Caco-2 (cell line): Measurements from ENCODE around the gene CLEC16A. TPM values are rescaled to one million over a fixed set of nuclear protein-coding genes. Genes with fewer than 3 reads are reported as not detected.

Source experiments
- BruUV-seq: library from RNA; stranded (reverse); fragments of 400-500 nt; replicated peaks from 2 replicates; lab custom pipeline; 2021; lab: Mats Ljungman, UMichigan
- CTCF ChIA-PET: fragments of 300-600 bp; sonication (Branson Sonifier 250); formaldehyde crosslinking; loops from one replicate; lab custom pipeline; 2022; ENCODE audit warnings: antibody characterized with exemption; lab: Charles Lee
- POLR2A ChIA-PET: fragments of 300-600 bp; sonication (Branson Sonifier 250); formaldehyde crosslinking; loops from one replicate; lab custom pipeline; 2022; ENCODE audit warnings: antibody characterized with exemption; lab: Charles Lee
- DNase-seq, 2 experiments: peaks; one replicate each; pipeline versions ENCODE4 v3.0.0 to v3.0.0-alpha.2; 2020 to 2022
- H3K27me3 ChIP-seq: replicated peaks from 2 replicates; pipeline ENCODE4 v1.6.0; 2011; ENCODE audit warnings: low read length; ENCODE audit not compliant: control insufficient read depth, insufficient read depth
- H3K36me3 ChIP-seq: 2 replicates; pipeline ENCODE4 v1.5.1; 2011; ENCODE audit warnings: low read length; ENCODE audit not compliant: control insufficient read depth, insufficient read depth
- H3K4me1 ChIP-seq: fragments of 250-450 bp; sonication (Bioruptor Pico); 2 replicates; pipeline ENCODE4 v1.5.1; 2020; ENCODE audit warnings: mild to moderate bottlenecking
- H3K4me3 ChIP-seq: 2 replicates; pipeline ENCODE4 v1.5.1; 2011; ENCODE audit warnings: low read depth, mild to moderate bottlenecking, control low read depth, low read length
- H3K9me3 ChIP-seq: fragments of 250-450 bp; sonication (Bioruptor Pico); 2 replicates; pipeline ENCODE4 v1.5.1; 2020; ENCODE audit warnings: mild to moderate bottlenecking, moderate library complexity
- H3K27ac Mint-ChIP-seq: one replicate; pipeline ENCODE4 v1.8.0; 2022; ENCODE audit warnings: mixed read lengths; ENCODE audit not compliant: unreplicated experiment
- H3K27me3 Mint-ChIP-seq: one replicate; pipeline ENCODE4 v1.8.0; 2022; ENCODE audit warnings: mixed read lengths; ENCODE audit not compliant: insufficient read depth, unreplicated experiment
- H3K36me3 Mint-ChIP-seq: one replicate; pipeline ENCODE4 v1.8.0; 2022; ENCODE audit warnings: mild to moderate bottlenecking, mixed read lengths; ENCODE audit not compliant: insufficient read depth, unreplicated experiment
- H3K4me1 Mint-ChIP-seq: one replicate; pipeline ENCODE4 v1.8.0; 2022; ENCODE audit warnings: low read depth, mixed read lengths; ENCODE audit not compliant: unreplicated experiment
- H3K4me3 Mint-ChIP-seq: one replicate; pipeline ENCODE4 v1.8.0; 2022; ENCODE audit warnings: mild to moderate bottlenecking, moderate library complexity, mixed read lengths; ENCODE audit not compliant: unreplicated experiment
- H3K9me3 Mint-ChIP-seq: one replicate; pipeline ENCODE4 v1.8.0; 2022; ENCODE audit warnings: mixed read lengths; ENCODE audit not compliant: unreplicated experiment
- CTCF ChIP-seq, 2 experiments: fragments of 200-600 bp in 1 of 2; IDR thresholded peaks; 1 replicate in 1 of 2; 2 replicates in 1 of 2; pipeline versions ENCODE4 v1.5.1 to v1.8.0; 2011 to 2022; ENCODE audit warnings: antibody characterized with exemption in 1 of 2, control low read depth in 1 of 2, inconsistent platforms in 1 of 2, low read depth in 1 of 2, low read length in 1 of 2, mild to moderate bottlenecking in 1 of 2, moderate library complexity in 1 of 2; ENCODE audit not compliant: insufficient read depth in 1 of 2, severe bottlenecking in 1 of 2, unreplicated experiment in 1 of 2
- intact Hi-C: fragments of 100-400 bp; cut with micrococcal nuclease; formaldehyde crosslinking; loops from one replicate; pipeline ENCODE4 v1.10.0; 2022; ENCODE audit not compliant: unreplicated experiment
- total RNA-seq: library from RNA; stranded (reverse); gene quantifications from 2 replicates; pipeline ENCODE4 v1.2.3, GENCODE V29; 2022

Gene CLEC16A
- total RNA-seq, 1 experiment from 2014 or later, result 27.0 TPM

DNA sequence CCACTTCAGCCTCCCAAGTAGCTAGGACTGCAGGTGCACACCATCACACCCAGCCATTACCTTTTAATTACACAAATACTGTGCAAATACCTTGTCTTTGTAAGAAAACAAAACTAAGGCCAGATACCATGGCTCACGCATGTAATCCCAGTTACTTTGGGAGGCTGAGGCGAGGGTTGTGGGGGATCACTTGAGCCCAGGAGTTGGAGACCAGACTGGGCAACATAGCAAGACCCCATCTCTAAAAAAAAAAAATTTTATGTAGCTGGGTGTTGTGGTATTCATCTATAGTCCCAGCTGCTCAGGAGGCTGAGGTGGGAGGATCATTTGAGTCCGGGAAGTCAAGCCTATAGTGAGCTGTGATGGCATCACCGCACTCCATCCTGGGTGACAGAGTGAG, 151.6 kb downstream of the CLEC16A start:
- no peak overlapping the region for H3K27ac Mint-ChIP-seq
- BruUV-seq, result no TSS peak

GRCh38 chr16:11097094-11097786, 152.9 kb downstream of the CLEC16A start:
- Mint-ChIP-seq H3K9me3 (no peaks in the 10 kb centered on the region), H3K36me3 (no peaks in the 10 kb centered on the region), H3K27me3 (no peaks in the 10 kb centered on the region), H3K27ac (no peak overlapping the region), H3K4me1 (peaks cover 15% of the 10 kb centered on the region), H3K4me3 (no peak overlapping the region)
- POLR2A ChIA-PET, result no interaction called here
- Histone ChIP-seq H3K9me3 (no peaks in the 10 kb centered on the region), H3K36me3 (no peaks in the 10 kb centered on the region; the same call in none of the 2 replicates), H3K4me1 (peaks cover 4% of the 10 kb centered on the region), H3K27me3 (no peaks in the 10 kb centered on the region), H3K4me3 (no peak overlapping the region)
- no peak for TF ChIP-seq CTCF (IDR thresholded peaks at IDR 0.05; ENCODE audit: insufficient read depth in 1 of 2, low read depth in 1 of 2, low read length in 1 of 2, severe bottlenecking in 1 of 2, unreplicated experiment in 1 of 2)
- CTCF ChIA-PET, result no interaction called here
- intact Hi-C loops, result no loop called here
- no peak for DNase-seq
- BruUV-seq, result no TSS peak

More for the DNA sequence above, 151.6 kb downstream of the CLEC16A start:
- intact Hi-C loops, result no loop called here
- ChIA-PET POLR2A (no interaction called here), CTCF (no interaction called here)
- H3K36me3 Mint-ChIP-seq, result no peaks in the 10 kb centered on the region
- no peaks in the 10 kb centered on the region for H3K9me3 Mint-ChIP-seq
- Histone ChIP-seq H3K4me3 (no peak overlapping the region), H3K9me3 (no peaks in the 10 kb centered on the region), H3K4me1 (no peaks in the 10 kb centered on the region), H3K36me3 (no peaks in the 10 kb centered on the region; the same call in none of the 2 replicates), H3K27me3 (no peaks in the 10 kb centered on the region)
- no peak for TF ChIP-seq CTCF (IDR thresholded peaks at IDR 0.05; ENCODE audit: insufficient read depth in 1 of 2, low read depth in 1 of 2, low read length in 1 of 2, severe bottlenecking in 1 of 2, unreplicated experiment in 1 of 2)
- H3K4me1 Mint-ChIP-seq, result peaks cover 7% of the 10 kb centered on the region
- H3K4me3 Mint-ChIP-seq, result no peak overlapping the region
- no peaks in the 10 kb centered on the region for H3K27me3 Mint-ChIP-seq
- DNase-seq, result no peak

DNA sequence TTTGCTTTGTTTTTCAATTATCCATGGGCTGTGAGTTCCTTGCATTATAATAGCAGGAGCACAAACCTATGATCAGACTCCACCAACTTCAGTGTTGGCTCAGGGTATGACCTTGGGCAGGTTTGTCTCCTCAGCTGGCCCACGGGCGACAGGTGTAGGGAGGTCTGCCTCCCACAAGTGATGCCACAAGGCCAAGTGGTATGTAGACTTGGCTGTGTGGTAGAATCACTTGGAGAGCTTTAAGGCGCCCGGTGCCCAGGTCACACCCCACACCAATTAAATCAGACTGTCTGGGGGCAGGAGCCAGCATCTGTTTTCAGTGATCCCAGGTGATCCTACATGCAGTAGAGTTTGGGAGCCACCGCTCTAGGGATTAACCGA, 153.4 kb downstream of the CLEC16A start:
- peaks cover 20% of the 10 kb centered on the region for H3K4me1 Mint-ChIP-seq
- TF ChIP-seq CTCF (IDR thresholded peaks at IDR 0.05; ENCODE audit: insufficient read depth in 1 of 2, low read depth in 1 of 2, low read length in 1 of 2, severe bottlenecking in 1 of 2, unreplicated experiment in 1 of 2), result no peak
- no peaks in the 10 kb centered on the region for H3K27me3 ChIP-seq
- peaks cover 4% of the 10 kb centered on the region for H3K36me3 Mint-ChIP-seq
- no peak for DNase-seq
- no peaks in the 10 kb centered on the region for H3K9me3 ChIP-seq
- no peak overlapping the region for H3K4me3 Mint-ChIP-seq
- ChIA-PET POLR2A (no interaction called here), CTCF (no interaction called here)
- H3K4me3 ChIP-seq, result no peak overlapping the region
- H3K27me3 Mint-ChIP-seq, result no peaks in the 10 kb centered on the region
- peaks cover 9% of the 10 kb centered on the region for H3K4me1 ChIP-seq
- BruUV-seq, result no TSS peak
- intact Hi-C loops, result no loop called here
- H3K27ac Mint-ChIP-seq, result no peak overlapping the region
- no peaks in the 10 kb centered on the region for H3K9me3 Mint-ChIP-seq
- no peaks in the 10 kb centered on the region; the same call in none of the 2 replicates for H3K36me3 ChIP-seq
